ENCODE data around the gene CCDC3. TPM values are rescaled to one million over a fixed set of nuclear protein-coding genes. Genes with fewer than 3 reads are reported as not detected.

The CCDC3 gene
- total and polyA plus RNA-seq, 2 of the 8 experiments (the other 6 are each of a cell fraction or from before 2014, with no cell fraction given) = 3.4 to 3.7 TPM

GRCh38 chr10:12927896-12928295 is 73.6 kb downstream of the CCDC3 start:
- CTCF ChIA-PET (ENCODE audit: partially characterized antibody) = no interaction called here
- 100% methylated on average over 1 of the region's 1 CpG; no CpG with 5 or more reads in 1 of the 2 experiments for WGBS, 2 experiments (ENCODE audit: extremely low coverage in 1 of 2, insufficient coverage in 1 of 2, insufficient read length in 1 of 2, insufficient replicate concordance in 2 of 2, low coverage in 1 of 2, low lambda C conversion rate in 2 of 2, missing lambda C conversion rate in 1 of 2)
- TF ChIP-seq HDAC6 (IDR thresholded peaks at IDR 0.05; ENCODE audit: low read depth, low read length) (no peak), CTCF (IDR thresholded peaks at IDR 0.05; ENCODE audit: control extremely low read depth in 1 of 3, insufficient read depth in 1 of 3, low read depth in 1 of 3, low read length in 3 of 3) (no peak), USF2 (IDR thresholded peaks at IDR 0.05; ENCODE audit: low read length) (no peak), CHD2 (IDR thresholded peaks at IDR 0.05; ENCODE audit: low read length) (no peak), POU5F1 (IDR thresholded peaks at IDR 0.05; ENCODE audit: low read depth, low read length) (no peak), YY1 (IDR thresholded peaks at IDR 0.05; ENCODE audit: low read depth, low read length) (no peak), SIRT6 (IDR thresholded peaks at IDR 0.05; ENCODE audit: low read length) (no peak), EP300 (IDR thresholded peaks at IDR 0.05; ENCODE audit: borderline replicate concordance in 1 of 2, low read depth in 2 of 2, low read length in 2 of 2) (no peak), NRF1 (IDR thresholded peaks at IDR 0.05; ENCODE audit: low read depth, low read length) (no peak), CEBPB (IDR thresholded peaks at IDR 0.05; ENCODE audit: low read depth, low read length) (no peak), TBP (IDR thresholded peaks at IDR 0.05; ENCODE audit: low read depth, low read length) (no peak), POLR2AphosphoS5 (IDR thresholded peaks at IDR 0.05; ENCODE audit: low read depth, low read length) (no peak)

More at GRCh38 chr10:12927896-12928295, 73.6 kb downstream of the CCDC3 start:
- H3K27me3 ChIP-seq (replicated peaks in 1 of 4; ENCODE audit: control insufficient read depth in 3 of 4, extremely low read depth in 1 of 4, insufficient read depth in 3 of 4, low read length in 3 of 4) = no peaks in the 10 kb centered on the region
- H3K4ac ChIP-seq (replicated peaks; ENCODE audit: insufficient read length, low read depth, low read length) = no peak overlapping the region
- no peaks in the 10 kb centered on the region for H3K79me1 ChIP-seq (ENCODE audit: low read depth, low read length)
- no peak overlapping the region for H2BK5ac ChIP-seq (ENCODE audit: low read depth, low read length)
- no peak overlapping the region for H3K14ac ChIP-seq (ENCODE audit: insufficient read length)
- no peak overlapping the region for H3K18ac ChIP-seq (ENCODE audit: extremely low read depth, low read length)
- no peaks in the 10 kb centered on the region for H3K4me1 ChIP-seq (replicated peaks in 1 of 4; ENCODE audit: control insufficient read depth in 3 of 4, insufficient read depth in 4 of 4, low read length in 3 of 4)
- H2BK12ac ChIP-seq (ENCODE audit: low read depth, low read length) = no peak overlapping the region
- H2AK5ac ChIP-seq (ENCODE audit: low read depth, low read length) = no peak overlapping the region
- H4K5ac ChIP-seq (ENCODE audit: insufficient read length, low read depth, low read length) = no peak overlapping the region
- no peak overlapping the region for H3K23ac ChIP-seq (ENCODE audit: insufficient read length)
- H3K79me2 ChIP-seq (ENCODE audit: control insufficient read depth in 1 of 2, insufficient read depth in 2 of 2, low read length in 2 of 2) = no peaks in the 10 kb centered on the region
- no peak for DNase-seq (ENCODE audit: low read depth in 1 of 2, low spot score in 2 of 2)
- no peak overlapping the region for H2BK120ac ChIP-seq (replicated peaks; ENCODE audit: low read depth, low read length)
- no peak overlapping the region for H2BK15ac ChIP-seq (ENCODE audit: low read length)
- POLR2A ChIA-PET (ENCODE audit: partially characterized antibody) = no interaction called here
- no peak for FAIRE-seq
- no peak overlapping the region for H3K4me2 ChIP-seq (ENCODE audit: insufficient read depth in 1 of 2, low read depth in 2 of 2, low read length in 2 of 2)
- H2AFZ ChIP-seq (ENCODE audit: low read length) = no peak overlapping the region
- no peaks in the 10 kb centered on the region for H3K36me3 ChIP-seq (ENCODE audit: control insufficient read depth in 2 of 4, insufficient read depth in 4 of 4, low read length in 3 of 4)
- H3K9me3 ChIP-seq (ENCODE audit: insufficient read depth in 2 of 2, low read depth in 1 of 2, low read length in 1 of 2) = 0 out of 4 replicates have a peak, but pooled peaks cover 0 to 2% of the 10 kb centered on the region in 2 experiments
- no peak overlapping the region for H3K56ac ChIP-seq (replicated peaks; ENCODE audit: insufficient read length, low read depth, low read length)
- no peak overlapping the region for H3K4me3 ChIP-seq (ENCODE audit: extremely low read depth in 1 of 4, insufficient read depth in 2 of 4, low read depth in 3 of 4, low read length in 4 of 4)
- H3K27ac ChIP-seq (ENCODE audit: low read depth, low read length) = no peak overlapping the region
- H4K20me1 ChIP-seq (replicated peaks in 1 of 2; ENCODE audit: control insufficient read depth in 1 of 2, insufficient read depth in 2 of 2, low read length in 2 of 2) = no peaks in the 10 kb centered on the region
- no peak overlapping the region for H4K91ac ChIP-seq (replicated peaks; ENCODE audit: insufficient read length, low read length)
- H2BK20ac ChIP-seq (ENCODE audit: low read length) = no peak overlapping the region
- H3K9ac ChIP-seq (replicated peaks in 1 of 4; ENCODE audit: extremely low read depth in 1 of 4, low read depth in 3 of 4, low read length in 3 of 4) = no peak overlapping the region
- no peaks in the 10 kb centered on the region for H3K23me2 ChIP-seq (ENCODE audit: low read depth, low read length)
- H4K8ac ChIP-seq (ENCODE audit: extremely low read depth, insufficient read depth, low read length) = no peak overlapping the region

Measured in H1 (cell line).